LHCN-M2 (cell line): Measurements from ENCODE around the gene THAP9. TPM values are rescaled to one million over a fixed set of nuclear protein-coding genes. Genes with fewer than 3 reads are reported as not detected.
"Not testable (repeated sequence)": the region's sequence is repeated elsewhere in the genome, so short reads cannot be mapped to it uniquely, and the experiment has no call there.

Experiments
- DNase-seq: peaks from one replicate; pipeline ENCODE4 v3.0.0-alpha.2; 2012; ENCODE audit warnings: low read depth
- polyA plus RNA-seq: library from polyadenylated mRNA; unstranded; fragments of >200 nt; gene quantifications from one replicate; pipeline ENCODE4 v1.2.1, GENCODE V29; 2012; ENCODE audit warnings: missing spikeins
- total RNA-seq: library from RNA; depleted of rRNA; stranded (reverse); fragments of >200 nt; gene quantifications from 2 replicates; pipeline ENCODE4 v1.2.3, GENCODE V29; 2014; rRNA removed

The THAP9 gene
- total RNA-seq: 1.8 and 2.3 TPM in 2 replicates
- polyA plus RNA-seq: 0.32 TPM

- peak; percentile 99 for DNase-seq
These were observed at the start of gene THAP9 for GRCh38 chr4:82900411-82901182. TSS of gene THAP9 (plus strand) at chr4:82900735. CDS start at chr4:82900803, 68 bp downstream.

- no peak for DNase-seq
These were observed 49.2 kb upstream of the THAP9 start for GRCh38 chr4:82851318-82851717.

GRCh38 chr4:82851885-82852750, 48.4 kb upstream of the THAP9 start:
- peak; percentile 49 for DNase-seq

- no peak for DNase-seq
These were observed 47.7 kb upstream of the THAP9 start for GRCh38 chr4:82852751-82853285.

- DNase-seq: not testable (repeated sequence)
These were observed 40.0 kb upstream of the THAP9 start for GRCh38 chr4:82860487-82860886.

GRCh38 chr4:82861529-82861928, 39.0 kb upstream of the THAP9 start:
- DNase-seq: no peak

- no peak for DNase-seq
These were observed 36.1 kb upstream of the THAP9 start for GRCh38 chr4:82864336-82864979.

- DNase-seq: peak; percentile 91
These were observed 34.9 kb upstream of the THAP9 start for GRCh38 chr4:82865592-82865991.

GRCh38 chr4:82866033-82866432, 34.5 kb upstream of the THAP9 start:
- peak; percentile 35 for DNase-seq

- no peak for DNase-seq
These were observed 33.7 kb upstream of the THAP9 start for GRCh38 chr4:82866706-82867385.

- DNase-seq: no peak
These were observed 32.0 kb upstream of the THAP9 start for GRCh38 chr4:82868572-82868971.

- no peak for DNase-seq
These were observed 15.1 kb upstream of the THAP9 start for GRCh38 chr4:82885410-82885809.

GRCh38 chr4:82886147-82886942, 14.2 kb upstream of the THAP9 start:
- DNase-seq: no peak

- no peak for DNase-seq
These were observed 11.2 kb upstream of the THAP9 start for GRCh38 chr4:82889287-82889686.

GRCh38 chr4:82890528-82890900, 10.0 kb upstream of the THAP9 start:
- no peak for DNase-seq

- peak; percentile 91 for DNase-seq
These were observed 9.4 kb upstream of the THAP9 start, which contains the start of gene SEC31A for GRCh38 chr4:82890901-82891706. TSS of gene SEC31A (minus strand) at chr4:82891153. CDS start at chr4:82881936, 9,217 bp downstream.

- peak; percentile 9 for DNase-seq
These were observed 8.6 kb upstream of the THAP9 start for GRCh38 chr4:82891707-82892466.

- no peak for DNase-seq
These were observed 8.1 kb upstream of the THAP9 start for GRCh38 chr4:82892467-82892802.

- no peak for DNase-seq
These were observed 6.6 kb upstream of the THAP9 start for GRCh38 chr4:82893942-82894341.
